Measurements from ENCODE around the gene HMGB4. TPM values are rescaled to one million over a fixed set of nuclear protein-coding genes. Genes with fewer than 3 reads are reported as not detected.

Gene HMGB4
- polyA plus RNA-seq, 2 of the 4 experiments (the other 2 are of a cell fraction) = not detected

GRCh38 chr1:33886496-33886895 is 22.6 kb downstream of the HMGB4 start:
- no peaks in the 10 kb centered on the region for H3K4me1 ChIP-seq
- no peak overlapping the region for H3K4me2 ChIP-seq
- no peak overlapping the region for H3K4me3 ChIP-seq
- FAIRE-seq (no peak), ATAC-seq (no peak), DNase-seq (ENCODE audit: low read depth in 1 of 2, low spot score in 1 of 2) (no peak)
- POLR2A ChIA-PET = no interaction called here
- 4% methylated on average over 4 of the region's 5 CpGs for WGBS (ENCODE audit: missing lambda C conversion rate)
- H3K9me3 ChIP-seq = no peaks in the 10 kb centered on the region
- no peak for TF ChIP-seq NPAS2 (CRISPR knock-in tag; IDR thresholded peaks at IDR 0.05; ENCODE audit: borderline replicate concordance)
- TF ChIP-seq, protein P1, sequence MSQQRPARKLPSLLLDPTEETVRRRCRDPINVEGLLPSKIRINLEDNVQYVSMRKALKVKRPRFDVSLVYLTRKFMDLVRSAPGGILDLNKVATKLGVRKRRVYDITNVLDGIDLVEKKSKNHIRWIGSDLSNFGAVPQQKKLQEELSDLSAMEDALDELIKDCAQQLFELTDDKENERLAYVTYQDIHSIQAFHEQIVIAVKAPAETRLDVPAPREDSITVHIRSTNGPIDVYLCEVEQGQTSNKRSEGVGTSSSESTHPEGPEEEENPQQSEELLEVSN (IDR thresholded peaks at IDR 0.05; ENCODE audit: borderline replicate concordance, low read depth) = no peak
- TF ChIP-seq NFE2L2 (conservative IDR thresholded peaks at IDR 0.05; ENCODE audit: low read length) = no peak
- TF ChIP-seq, protein P2, sequence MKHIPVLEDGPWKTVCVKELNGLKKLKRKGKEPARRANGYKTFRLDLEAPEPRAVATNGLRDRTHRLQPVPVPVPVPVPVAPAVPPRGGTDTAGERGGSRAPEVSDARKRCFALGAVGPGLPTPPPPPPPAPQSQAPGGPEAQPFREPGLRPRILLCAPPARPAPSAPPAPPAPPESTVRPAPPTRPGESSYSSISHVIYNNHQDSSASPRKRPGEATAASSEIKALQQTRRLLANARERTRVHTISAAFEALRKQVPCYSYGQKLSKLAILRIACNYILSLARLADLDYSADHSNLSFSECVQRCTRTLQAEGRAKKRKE (CRISPR knock-in tag; IDR thresholded peaks at IDR 0.05; ENCODE audit: low read depth) = no peak
- no peak for TF ChIP-seq RNF2 (IDR thresholded peaks at IDR 0.05; ENCODE audit: borderline replicate concordance, low read depth)
- no peak for TF ChIP-seq HDAC2 (IDR thresholded peaks at IDR 0.05)
- TF ChIP-seq USF2 (IDR thresholded peaks at IDR 0.05) = no peak
- no peak for TF ChIP-seq MAZ (IDR thresholded peaks at IDR 0.05; ENCODE audit: borderline replicate concordance, low read depth, low read length)
- TF ChIP-seq SREBF2 (IDR thresholded peaks at IDR 0.05) = no peak
- TF ChIP-seq TFCP2L1 (CRISPR knock-in tag; IDR thresholded peaks at IDR 0.05) = no peak
- TF ChIP-seq HOXA7 (CRISPR knock-in tag; IDR thresholded peaks at IDR 0.05) = no peak
- no peak for TF ChIP-seq PHF8 (IDR thresholded peaks at IDR 0.05; ENCODE audit: borderline replicate concordance, low read depth)
- TF ChIP-seq ZC3H11A (IDR thresholded peaks at IDR 0.05) = no peak
- no peak for TF ChIP-seq EP300 (IDR thresholded peaks at IDR 0.05)
- TF ChIP-seq POLR2A (IDR thresholded peaks at IDR 0.05; ENCODE audit: low read length) = no peak
- H3K27ac ChIP-seq = no peak overlapping the region
- CTCF ChIA-PET = no interaction called here

GRCh38 chr1:33893147-33893830 is 29.4 kb downstream of the HMGB4 start:
- Histone ChIP-seq H3K4me1 (no peaks in the 10 kb centered on the region), H3K9me3 (no peaks in the 10 kb centered on the region), H3K27ac (no peak overlapping the region), H3K4me2 (no peak overlapping the region), H3K4me3 (no peak overlapping the region)
- 0% methylated on average over 3 of the region's 3 CpGs for WGBS (ENCODE audit: missing lambda C conversion rate)
- TF ChIP-seq KDM1A (IDR thresholded peaks at IDR 0.05; ENCODE audit: low read depth) = no peak
- no peak for TF ChIP-seq JUN (IDR thresholded peaks at IDR 0.05)
- TF ChIP-seq, protein P3, sequence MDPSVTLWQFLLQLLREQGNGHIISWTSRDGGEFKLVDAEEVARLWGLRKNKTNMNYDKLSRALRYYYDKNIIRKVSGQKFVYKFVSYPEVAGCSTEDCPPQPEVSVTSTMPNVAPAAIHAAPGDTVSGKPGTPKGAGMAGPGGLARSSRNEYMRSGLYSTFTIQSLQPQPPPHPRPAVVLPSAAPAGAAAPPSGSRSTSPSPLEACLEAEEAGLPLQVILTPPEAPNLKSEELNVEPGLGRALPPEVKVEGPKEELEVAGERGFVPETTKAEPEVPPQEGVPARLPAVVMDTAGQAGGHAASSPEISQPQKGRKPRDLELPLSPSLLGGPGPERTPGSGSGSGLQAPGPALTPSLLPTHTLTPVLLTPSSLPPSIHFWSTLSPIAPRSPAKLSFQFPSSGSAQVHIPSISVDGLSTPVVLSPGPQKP (IDR thresholded peaks at IDR 0.05; ENCODE audit: low read depth, low read length) = no peak
- no peak for TF ChIP-seq FOSL2 (IDR thresholded peaks at IDR 0.05)
- no peak for TF ChIP-seq FOSL2 (CRISPR knock-in tag; IDR thresholded peaks at IDR 0.05)
- TF ChIP-seq HDAC2 (IDR thresholded peaks at IDR 0.05) = no peak
- no peak for TF ChIP-seq NR3C1 (IDR thresholded peaks at IDR 0.05)
- no peak for TF ChIP-seq USF2 (IDR thresholded peaks at IDR 0.05)
- TF ChIP-seq EP300 (IDR thresholded peaks at IDR 0.05) = no peak
- DNase-seq (ENCODE audit: low read depth in 1 of 2, low spot score in 1 of 2) = no peak
- ChIA-PET CTCF (no interaction called here), POLR2A (no interaction called here)
- no peak for ATAC-seq
- FAIRE-seq = no peak

Data from A549 (cell line).